NK-92 (cell line): Measurements from ENCODE around the gene CCDC88C.
"Not testable (repeated sequence)": the region's sequence is repeated elsewhere in the genome, so short reads cannot be mapped to it uniquely, and the experiment has no call there.

Source experiments
- DNase-seq: peaks from one replicate; lab custom pipeline; 2025; ENCODE audit not compliant: unreplicated experiment; lab: John Stamatoyannopoulos, UW

Gene CCDC88C

GRCh38 chr14:91272341-91273272 is 145.0 kb downstream of the CCDC88C start:
- no peak for DNase-seq

GRCh38 chr14:91271639-91272038 is 146.0 kb downstream of the CCDC88C start:
- no peak for DNase-seq

- no peak for DNase-seq
Measured at GRCh38 chr14:91270619-91271018, 147.0 kb downstream of the CCDC88C start.

- no peak for DNase-seq
Measured at GRCh38 chr14:91270188-91270587, 147.4 kb downstream of the CCDC88C start.

- DNase-seq: no peak
Measured at GRCh38 chr14:91269076-91269991, 148.3 kb downstream of the CCDC88C start.

- DNase-seq: no peak
Measured at GRCh38 chr14:91267965-91268437, 149.6 kb downstream of the CCDC88C start.

- not testable (repeated sequence) for DNase-seq
Measured at GRCh38 chr14:91266276-91266675, 151.3 kb downstream of the CCDC88C start.

- no peak for DNase-seq
Measured at GRCh38 chr14:91265404-91265803, 152.2 kb downstream of the CCDC88C start.

GRCh38 chr14:91264151-91265150 is 153.2 kb downstream of the CCDC88C start:
- DNase-seq: no peak

- no peak for DNase-seq
Measured at GRCh38 chr14:91263329-91263728, 154.3 kb downstream of the CCDC88C start.

GRCh38 chr14:91261986-91262549 is 155.6 kb downstream of the CCDC88C start:
- no peak for DNase-seq

GRCh38 chr14:91261115-91261514 is 156.5 kb downstream of the CCDC88C start:
- DNase-seq: no peak

GRCh38 chr14:91258876-91259275 is 158.7 kb downstream of the CCDC88C start:
- DNase-seq: no peak

GRCh38 chr14:91258011-91258618 is 159.5 kb downstream of the CCDC88C start:
- DNase-seq: no peak

- DNase-seq: no peak
Measured at GRCh38 chr14:91257328-91258010, 160.2 kb downstream of the CCDC88C start.

- no peak for DNase-seq
Measured at GRCh38 chr14:91256661-91257060, 161.0 kb downstream of the CCDC88C start.

GRCh38 chr14:91255026-91255695 is 162.5 kb downstream of the CCDC88C start:
- DNase-seq: no peak

GRCh38 chr14:91254461-91254860 is 163.2 kb downstream of the CCDC88C start:
- no peak for DNase-seq
